ENCODE data around the gene VEPH1. TPM values are rescaled to one million over a fixed set of nuclear protein-coding genes. Genes with fewer than 3 reads are reported as not detected.

VEPH1 gene
- total RNA-seq, 1 experiment from 2014 or later, result not detected

DNA sequence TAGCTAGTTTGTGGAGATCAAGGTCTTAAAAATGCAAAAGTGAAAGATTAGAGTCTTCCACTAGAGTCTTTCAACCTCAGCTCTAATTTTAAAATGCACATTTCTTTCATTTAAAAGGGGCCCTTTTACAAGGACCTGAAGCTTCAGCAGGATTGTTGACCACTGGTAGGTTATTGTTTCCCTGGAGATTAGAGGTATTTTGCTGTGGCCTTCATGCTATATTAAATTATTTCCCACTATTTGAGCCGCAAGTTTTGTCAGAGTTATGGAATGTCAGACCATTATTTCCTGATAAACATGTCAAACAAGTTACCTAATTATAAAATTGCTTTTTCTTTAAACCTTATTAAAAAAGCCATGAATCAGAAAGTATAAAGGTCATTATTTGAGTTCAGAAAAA lies 240.2 kb downstream of the VEPH1 start:
- DNase-seq, result no peak
- Histone ChIP-seq H3K36me3 (no peaks in the 10 kb centered on the region), H3K9me3 (no peaks in the 10 kb centered on the region), H3K27me3 (no peaks in the 10 kb centered on the region), H3K4me3 (no peak overlapping the region)

DNA sequence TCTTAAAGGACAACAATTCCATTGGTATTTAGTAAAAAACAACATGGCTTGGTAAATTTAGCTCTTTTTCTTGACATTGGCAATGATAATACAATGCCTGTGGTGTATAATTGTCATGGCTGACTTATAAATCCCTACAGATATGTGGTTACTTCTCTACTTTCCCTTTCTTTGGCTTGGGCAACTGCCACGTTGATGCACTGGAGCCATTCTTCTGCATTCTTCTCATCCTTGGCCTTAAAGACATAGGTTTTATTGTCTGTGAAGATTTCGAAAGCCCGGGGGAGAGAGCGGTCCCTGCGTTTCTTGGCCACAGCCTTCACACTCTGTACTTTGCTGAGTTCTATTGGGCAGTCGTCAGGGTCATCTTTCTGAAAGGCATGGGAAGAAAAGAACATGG lies 242.2 kb downstream of the VEPH1 start:
- Histone ChIP-seq H3K36me3 (no peaks in the 10 kb centered on the region), H3K4me3 (no peak overlapping the region), H3K9me3 (no peaks in the 10 kb centered on the region), H3K27me3 (no peaks in the 10 kb centered on the region)
- DNase-seq, result peak; percentile 61

DNA sequence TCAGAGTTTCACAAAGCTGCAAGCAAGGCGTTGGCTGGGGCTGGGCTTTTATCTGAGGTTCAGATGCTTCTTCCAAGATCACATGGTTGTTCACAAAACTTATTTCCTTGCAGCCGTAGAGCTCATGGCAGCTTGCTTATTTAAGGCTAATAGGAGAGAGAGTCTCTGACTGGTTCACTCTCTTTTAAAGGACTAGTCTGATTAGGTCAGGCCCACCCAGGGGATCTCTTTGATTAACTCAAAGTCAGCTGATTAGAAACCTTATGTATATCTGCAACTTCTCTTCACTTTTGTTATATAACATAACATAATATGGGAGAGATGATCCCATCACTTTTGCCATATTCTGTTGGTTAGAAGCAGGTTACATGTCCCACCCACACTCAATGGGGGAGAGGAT lies 243.4 kb downstream of the VEPH1 start:
- Histone ChIP-seq H3K4me3 (no peak overlapping the region), H3K27me3 (no peaks in the 10 kb centered on the region), H3K36me3 (no peaks in the 10 kb centered on the region), H3K9me3 (no peaks in the 10 kb centered on the region)
- no peak for DNase-seq

DNA sequence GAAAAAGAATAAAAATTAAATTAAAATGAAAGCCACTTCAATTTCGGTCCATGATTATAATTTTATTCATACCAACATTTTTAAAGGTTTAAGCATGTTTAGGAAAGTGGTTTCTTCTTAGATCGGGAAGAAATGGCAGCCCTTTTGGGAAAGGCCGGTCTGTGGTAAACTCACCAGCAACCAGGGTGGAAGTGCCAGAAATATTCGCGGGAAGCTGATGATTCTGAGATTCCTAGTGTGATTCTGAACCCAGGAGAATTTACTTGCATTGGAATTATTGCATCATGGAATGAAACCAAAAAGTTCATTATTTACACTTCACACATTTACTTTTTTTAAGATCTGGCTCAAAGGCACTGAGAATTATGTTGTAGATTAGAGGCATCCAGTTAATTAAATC lies 246.1 kb downstream of the VEPH1 start:
- Histone ChIP-seq H3K27me3 (no peaks in the 10 kb centered on the region), H3K9me3 (no peaks in the 10 kb centered on the region), H3K4me3 (no peak overlapping the region), H3K36me3 (no peaks in the 10 kb centered on the region)
- peak; percentile 11 for DNase-seq

- Histone ChIP-seq H3K9me3 (no peaks in the 10 kb centered on the region), H3K4me3 (no peak overlapping the region), H3K36me3 (no peaks in the 10 kb centered on the region), H3K27me3 (no peaks in the 10 kb centered on the region)
- no peak for DNase-seq
Measured at GRCh38 chr3:157255797-157256196, 247.4 kb downstream of the VEPH1 start.

DNA sequence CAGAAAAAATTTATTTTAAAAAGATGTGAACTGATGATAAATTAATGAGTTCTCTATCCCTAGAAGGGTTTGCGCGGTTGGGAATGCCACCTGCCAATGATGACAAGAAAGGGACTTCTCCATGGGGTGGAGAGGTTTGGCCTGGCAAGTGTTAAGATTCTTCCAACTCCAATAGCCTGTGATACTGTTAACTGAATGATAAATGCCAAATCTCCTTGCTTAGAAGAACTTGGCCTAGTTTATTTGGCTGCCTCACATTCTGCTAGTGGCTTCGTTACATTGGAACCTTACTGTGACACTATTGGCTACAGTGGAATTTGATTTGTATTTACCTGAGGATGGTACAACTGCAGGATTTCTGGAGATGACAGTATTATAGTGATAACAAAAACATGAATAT lies 251.5 kb downstream of the VEPH1 start:
- DNase-seq, result no peak
- Histone ChIP-seq H3K9me3 (no peaks in the 10 kb centered on the region), H3K36me3 (no peaks in the 10 kb centered on the region), H3K27me3 (no peaks in the 10 kb centered on the region), H3K4me3 (no peak overlapping the region)

GRCh38 chr3:157249606-157250005 lies 253.6 kb downstream of the VEPH1 start:
- Histone ChIP-seq H3K36me3 (no peaks in the 10 kb centered on the region), H3K9me3 (no peaks in the 10 kb centered on the region), H3K27me3 (no peaks in the 10 kb centered on the region), H3K4me3 (no peak overlapping the region)
- DNase-seq, result no peak

DNA sequence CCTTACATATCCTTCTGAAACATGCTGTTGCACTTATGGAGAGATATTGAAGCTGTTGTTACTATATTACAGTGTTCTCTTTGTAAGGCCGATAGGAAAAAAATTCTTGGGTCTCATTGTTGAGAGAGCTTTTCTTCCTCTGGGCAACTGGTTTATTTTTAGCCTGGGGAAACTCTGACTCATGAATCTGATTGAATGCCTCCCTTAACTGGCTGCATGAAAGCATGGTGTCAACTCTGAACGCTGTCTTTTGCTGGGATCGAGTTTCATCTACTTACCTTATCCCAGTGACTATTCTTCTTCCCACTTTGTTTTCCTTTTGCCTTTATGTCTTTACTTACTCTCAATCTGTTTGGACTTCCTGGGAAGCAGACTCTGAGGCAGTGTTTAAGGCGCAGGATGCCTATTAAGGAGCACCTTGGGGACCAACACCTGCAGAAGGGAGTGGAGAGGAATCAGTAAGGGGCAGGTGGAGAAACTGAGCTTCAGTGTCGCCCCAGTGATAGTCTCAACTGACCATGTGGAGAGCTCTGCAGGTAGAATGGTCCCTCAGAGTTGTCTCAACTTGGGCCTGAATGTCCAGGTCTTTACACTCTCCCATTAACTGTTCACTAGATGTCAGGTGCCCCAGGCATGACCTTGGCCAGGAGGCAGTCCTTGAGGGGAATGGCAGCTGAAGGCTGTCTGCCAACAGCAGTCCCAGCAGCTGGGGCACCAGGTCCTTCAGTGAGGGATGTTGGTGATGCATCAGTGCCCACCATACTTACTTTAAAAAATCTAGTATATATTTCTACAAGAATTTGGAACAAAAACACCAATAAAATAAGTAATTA lies 254.4 kb downstream of the VEPH1 start:
- H3K4me3 ChIP-seq, result no peak overlapping the region
- no peaks in the 10 kb centered on the region for H3K36me3 ChIP-seq
- DNase-seq, result peak; percentile 38
- H3K9me3 ChIP-seq, result no peaks in the 10 kb centered on the region
- no peaks in the 10 kb centered on the region for H3K27me3 ChIP-seq

DNA sequence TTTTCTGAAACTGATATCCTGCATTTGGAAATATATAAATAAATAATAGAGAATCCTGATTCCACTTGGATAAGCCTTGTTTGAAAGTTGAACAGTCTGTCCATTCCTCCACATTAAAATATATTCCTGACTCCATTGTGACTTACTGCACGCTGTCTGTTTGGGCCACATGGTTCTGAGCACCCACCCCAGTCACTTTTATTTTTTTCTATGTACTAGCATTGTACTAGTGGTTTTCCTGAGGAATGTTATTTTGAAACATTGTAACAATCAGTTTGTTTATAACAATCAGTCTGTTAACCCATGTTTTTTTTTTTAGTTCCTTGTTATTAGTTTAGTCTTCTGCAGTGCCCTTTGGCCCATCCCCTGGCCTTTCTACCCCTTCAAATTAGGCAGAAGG lies 255.8 kb downstream of the VEPH1 start:
- no peak for DNase-seq
- H3K27me3 ChIP-seq, result no peaks in the 10 kb centered on the region
- H3K9me3 ChIP-seq, result no peaks in the 10 kb centered on the region
- H3K36me3 ChIP-seq, result no peaks in the 10 kb centered on the region
- H3K4me3 ChIP-seq, result no peak overlapping the region

- Histone ChIP-seq H3K27me3 (no peaks in the 10 kb centered on the region), H3K36me3 (no peaks in the 10 kb centered on the region), H3K4me3 (no peak overlapping the region), H3K9me3 (no peaks in the 10 kb centered on the region)
- DNase-seq, result no peak
Measured at GRCh38 chr3:157242836-157243235, 260.4 kb downstream of the VEPH1 start.

GRCh38 chr3:157241599-157241998 lies 261.6 kb downstream of the VEPH1 start:
- H3K27me3 ChIP-seq, result no peaks in the 10 kb centered on the region
- no peaks in the 10 kb centered on the region for H3K36me3 ChIP-seq
- no peak for DNase-seq
- no peak overlapping the region for H3K4me3 ChIP-seq
- H3K9me3 ChIP-seq, result no peaks in the 10 kb centered on the region

- no peaks in the 10 kb centered on the region for H3K36me3 ChIP-seq
- H3K9me3 ChIP-seq, result no peaks in the 10 kb centered on the region
- H3K27me3 ChIP-seq, result no peaks in the 10 kb centered on the region
- no peak for DNase-seq
- no peak overlapping the region for H3K4me3 ChIP-seq
Measured at GRCh38 chr3:157240408-157240807, 262.8 kb downstream of the VEPH1 start.

GRCh38 chr3:157239082-157239704 lies 264.0 kb downstream of the VEPH1 start:
- Histone ChIP-seq H3K9me3 (no peaks in the 10 kb centered on the region), H3K27me3 (no peaks in the 10 kb centered on the region), H3K36me3 (no peaks in the 10 kb centered on the region), H3K4me3 (no peak overlapping the region)
- DNase-seq, result peak; percentile 29

DNA sequence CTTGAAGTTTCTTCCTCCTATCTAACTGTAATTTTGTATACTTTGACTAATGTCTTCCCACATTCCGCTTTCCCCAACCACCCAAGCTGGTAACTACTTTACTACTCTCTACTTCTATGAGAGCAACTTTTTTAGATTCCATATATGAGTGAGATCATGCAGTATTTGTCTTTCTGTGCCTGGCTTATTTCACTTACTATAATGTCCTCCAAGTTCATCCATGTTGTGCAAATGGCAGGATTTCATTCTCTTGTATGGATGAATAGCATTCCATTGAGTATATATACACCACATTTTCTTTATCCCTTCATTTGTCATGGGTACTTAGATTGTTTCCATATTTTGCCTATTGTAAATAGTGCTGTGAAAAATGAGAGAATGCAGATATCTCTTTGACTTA lies 264.8 kb downstream of the VEPH1 start:
- DNase-seq, result no peak
- H3K4me3 ChIP-seq, result no peak overlapping the region
- no peaks in the 10 kb centered on the region for H3K36me3 ChIP-seq
- H3K27me3 ChIP-seq, result no peaks in the 10 kb centered on the region
- no peaks in the 10 kb centered on the region for H3K9me3 ChIP-seq

- Histone ChIP-seq H3K27me3 (no peaks in the 10 kb centered on the region), H3K4me3 (no peak overlapping the region), H3K9me3 (no peaks in the 10 kb centered on the region), H3K36me3 (no peaks in the 10 kb centered on the region)
- DNase-seq, result no peak
Measured at GRCh38 chr3:157237886-157238285, 265.3 kb downstream of the VEPH1 start.

DNA sequence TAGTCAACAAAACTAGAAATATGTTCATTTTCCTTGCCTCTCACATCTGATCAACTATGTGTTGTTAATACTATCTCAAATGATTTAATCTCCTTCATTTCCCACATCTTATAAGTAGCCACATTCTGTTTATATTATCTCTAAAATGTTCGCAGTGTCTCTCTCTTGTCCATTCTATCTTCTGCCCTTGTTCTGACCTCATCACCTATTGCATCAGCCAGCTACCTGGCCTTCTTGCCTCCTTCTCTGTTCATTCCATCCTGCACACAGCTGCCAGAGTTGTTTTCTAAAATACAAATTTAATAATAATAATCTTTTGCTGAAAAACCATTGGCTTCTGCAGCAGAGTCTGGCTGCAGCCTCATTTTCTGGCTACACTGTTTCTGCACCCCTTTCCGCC lies 267.9 kb downstream of the VEPH1 start:
- Histone ChIP-seq H3K9me3 (no peaks in the 10 kb centered on the region), H3K4me3 (no peak overlapping the region), H3K36me3 (no peaks in the 10 kb centered on the region), H3K27me3 (no peaks in the 10 kb centered on the region)
- no peak for DNase-seq

- H3K36me3 ChIP-seq, result no peaks in the 10 kb centered on the region
- no peaks in the 10 kb centered on the region for H3K27me3 ChIP-seq
- H3K4me3 ChIP-seq, result no peak overlapping the region
- no peaks in the 10 kb centered on the region for H3K9me3 ChIP-seq
- DNase-seq, result no peak
Measured at GRCh38 chr3:157233923-157234322, 269.3 kb downstream of the VEPH1 start.

DNA sequence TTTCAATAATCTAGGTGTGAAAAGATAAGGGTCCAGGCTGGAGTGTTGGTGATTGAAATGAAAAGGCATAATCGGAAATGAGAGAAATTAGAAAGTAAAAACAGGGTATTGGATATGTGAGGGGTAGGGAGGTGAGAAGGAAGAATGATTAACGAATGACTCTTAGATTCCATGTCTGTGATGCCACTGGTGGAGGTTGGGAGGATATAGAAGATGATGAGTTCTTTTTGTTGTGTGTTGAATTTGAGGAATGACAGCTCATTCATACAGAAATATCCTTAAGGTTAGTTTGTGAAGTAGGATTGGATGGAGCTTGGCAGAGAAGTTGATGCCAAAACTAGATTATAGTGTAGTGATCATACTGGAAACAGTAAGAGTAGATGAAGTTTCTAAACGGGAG lies 271.1 kb downstream of the VEPH1 start:
- no peak for DNase-seq
- H3K4me3 ChIP-seq, result no peak overlapping the region
- no peaks in the 10 kb centered on the region for H3K36me3 ChIP-seq
- H3K27me3 ChIP-seq, result no peaks in the 10 kb centered on the region
- no peaks in the 10 kb centered on the region for H3K9me3 ChIP-seq
